Mammary epithelial cell (primary cell): ENCODE results near the gene SRGAP1.

Experiments used
- EZH2 ChIP-seq: IDR thresholded peaks from 2 replicates; pipeline ENCODE4 v1.6.1; 2012; ENCODE audit warnings: low read length, inconsistent platforms, borderline replicate concordance
- TF ChIP-seq, protein P1 (sequence below), 2 donors: IDR thresholded peaks in 1 of 2; conservative IDR thresholded peaks in 1 of 2; 2 replicates each; pipeline ENCODE4 v1.5.1; 2011 to 2012; ENCODE audit warnings: inconsistent platforms in 2 of 2, low read length in 2 of 2, mild to moderate bottlenecking in 2 of 2, control low read depth in 1 of 2, low read depth in 1 of 2; ENCODE audit not compliant: insufficient read depth in 1 of 2; ENCODE audit errors: extremely low read depth in 1 of 2

DNA sequence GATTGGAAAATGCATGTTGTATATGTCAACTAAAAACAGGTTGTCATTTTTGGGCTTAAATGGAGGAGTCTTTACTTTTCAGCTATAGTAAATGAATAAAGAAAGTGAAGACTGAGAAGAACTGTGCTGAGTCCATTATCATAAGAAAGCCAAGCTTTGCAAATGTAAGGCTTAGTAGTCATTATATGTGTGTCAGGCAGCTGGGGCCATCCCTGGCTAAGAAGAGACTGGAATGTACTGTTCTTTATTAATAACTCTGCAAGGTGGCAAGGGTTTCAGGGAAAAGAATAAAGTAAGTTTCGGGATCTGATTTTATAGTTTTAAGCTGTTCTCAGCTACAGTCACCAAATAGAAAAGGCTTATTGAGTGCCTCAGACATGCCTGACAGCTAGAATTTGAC is 48.7 kb downstream of the SRGAP1 start:
- TF ChIP-seq, protein P1, sequence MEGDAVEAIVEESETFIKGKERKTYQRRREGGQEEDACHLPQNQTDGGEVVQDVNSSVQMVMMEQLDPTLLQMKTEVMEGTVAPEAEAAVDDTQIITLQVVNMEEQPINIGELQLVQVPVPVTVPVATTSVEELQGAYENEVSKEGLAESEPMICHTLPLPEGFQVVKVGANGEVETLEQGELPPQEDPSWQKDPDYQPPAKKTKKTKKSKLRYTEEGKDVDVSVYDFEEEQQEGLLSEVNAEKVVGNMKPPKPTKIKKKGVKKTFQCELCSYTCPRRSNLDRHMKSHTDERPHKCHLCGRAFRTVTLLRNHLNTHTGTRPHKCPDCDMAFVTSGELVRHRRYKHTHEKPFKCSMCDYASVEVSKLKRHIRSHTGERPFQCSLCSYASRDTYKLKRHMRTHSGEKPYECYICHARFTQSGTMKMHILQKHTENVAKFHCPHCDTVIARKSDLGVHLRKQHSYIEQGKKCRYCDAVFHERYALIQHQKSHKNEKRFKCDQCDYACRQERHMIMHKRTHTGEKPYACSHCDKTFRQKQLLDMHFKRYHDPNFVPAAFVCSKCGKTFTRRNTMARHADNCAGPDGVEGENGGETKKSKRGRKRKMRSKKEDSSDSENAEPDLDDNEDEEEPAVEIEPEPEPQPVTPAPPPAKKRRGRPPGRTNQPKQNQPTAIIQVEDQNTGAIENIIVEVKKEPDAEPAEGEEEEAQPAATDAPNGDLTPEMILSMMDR (conservative IDR thresholded peaks at IDR 0.05 in 1 of 2, IDR thresholded peaks at IDR 0.05 in 1 of 2; ENCODE audit: extremely low read depth in 1 of 2, insufficient read depth in 1 of 2, low read depth in 1 of 2, low read length in 2 of 2), result no peak
- TF ChIP-seq EZH2, result no peak
